Nephron progenitor cell (in vitro differentiated cells): Measurements from ENCODE around the gene MLLT3.
A peak's percentile ranks its signal among the peaks of the same experiment; 100 is the strongest.

Experiments
- DNase-seq: peaks from one replicate; pipeline ENCODE4 v3.0.0; 2021
- H3K27ac Mint-ChIP-seq: 2 replicates; pipeline ENCODE4 v1.8.0; 2021; ENCODE audit warnings: mild to moderate bottlenecking, moderate library complexity, mixed read lengths
- H3K27me3 Mint-ChIP-seq: 2 replicates; pipeline ENCODE4 v1.8.0; 2021; ENCODE audit warnings: mild to moderate bottlenecking, low read depth, mixed read lengths; ENCODE audit not compliant: poor library complexity
- H3K36me3 Mint-ChIP-seq: 2 replicates; pipeline ENCODE4 v1.8.0; 2021; ENCODE audit warnings: low read depth, mixed read lengths
- H3K4me1 Mint-ChIP-seq: 2 replicates; pipeline ENCODE4 v1.8.0; 2021; ENCODE audit warnings: mixed read lengths
- H3K4me3 Mint-ChIP-seq: 2 replicates; pipeline ENCODE4 v1.8.0; 2021; ENCODE audit warnings: mild to moderate bottlenecking, moderate library complexity, mixed read lengths
- H3K9me3 Mint-ChIP-seq: 2 replicates; pipeline ENCODE4 v1.8.0; 2021; ENCODE audit warnings: mild to moderate bottlenecking, moderate library complexity, mixed read lengths
- CTCF ChIP-seq: fragments of 200-600 bp; sonication (generic); IDR thresholded peaks from 2 replicates; pipeline ENCODE4 v1.5.0; 2021; ENCODE audit warnings: antibody characterized with exemption

MLLT3 gene

GRCh38 chr9:20479419-20480155 lies 142.7 kb downstream of the MLLT3 start:
- peaks cover 11% of the 10 kb centered on the region for H3K36me3 Mint-ChIP-seq
- no peak for DNase-seq
- no peak overlapping the region for H3K27ac Mint-ChIP-seq
- H3K4me3 Mint-ChIP-seq, result no peak overlapping the region
- H3K4me1 Mint-ChIP-seq, result peaks cover 70% of the 10 kb centered on the region
- peaks cover 5% of the 10 kb centered on the region for H3K9me3 Mint-ChIP-seq
- TF ChIP-seq CTCF, result no peak
- H3K27me3 Mint-ChIP-seq, result no peaks in the 10 kb centered on the region

DNA sequence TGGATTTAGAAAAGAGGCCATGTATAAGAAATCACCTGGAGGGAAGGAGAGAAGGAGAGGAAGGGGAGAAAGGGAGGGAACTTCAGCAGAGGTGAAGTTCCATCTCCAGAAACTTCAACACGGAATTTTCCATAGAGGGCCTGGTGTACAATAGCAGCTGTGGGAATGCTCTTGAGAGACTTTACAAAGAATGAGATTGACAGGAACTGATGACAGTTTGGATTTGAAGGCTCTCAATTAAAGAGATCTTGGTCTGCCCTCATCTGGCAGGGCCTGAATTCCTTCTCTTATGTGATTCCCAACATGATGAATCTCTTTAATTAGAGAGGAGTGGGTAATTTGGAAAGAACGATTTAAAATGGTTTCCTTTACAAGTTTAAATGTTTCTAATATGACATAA lies 143.5 kb downstream of the MLLT3 start:
- Mint-ChIP-seq H3K27ac (peak overlapping the region; percentile 88), H3K27me3 (no peaks in the 10 kb centered on the region), H3K36me3 (peaks cover 4% of the 10 kb centered on the region), H3K4me1 (peaks cover 78% of the 10 kb centered on the region), H3K9me3 (no peaks in the 10 kb centered on the region), H3K4me3 (no peak overlapping the region)
- no peak for DNase-seq
- no peak for TF ChIP-seq CTCF

DNA sequence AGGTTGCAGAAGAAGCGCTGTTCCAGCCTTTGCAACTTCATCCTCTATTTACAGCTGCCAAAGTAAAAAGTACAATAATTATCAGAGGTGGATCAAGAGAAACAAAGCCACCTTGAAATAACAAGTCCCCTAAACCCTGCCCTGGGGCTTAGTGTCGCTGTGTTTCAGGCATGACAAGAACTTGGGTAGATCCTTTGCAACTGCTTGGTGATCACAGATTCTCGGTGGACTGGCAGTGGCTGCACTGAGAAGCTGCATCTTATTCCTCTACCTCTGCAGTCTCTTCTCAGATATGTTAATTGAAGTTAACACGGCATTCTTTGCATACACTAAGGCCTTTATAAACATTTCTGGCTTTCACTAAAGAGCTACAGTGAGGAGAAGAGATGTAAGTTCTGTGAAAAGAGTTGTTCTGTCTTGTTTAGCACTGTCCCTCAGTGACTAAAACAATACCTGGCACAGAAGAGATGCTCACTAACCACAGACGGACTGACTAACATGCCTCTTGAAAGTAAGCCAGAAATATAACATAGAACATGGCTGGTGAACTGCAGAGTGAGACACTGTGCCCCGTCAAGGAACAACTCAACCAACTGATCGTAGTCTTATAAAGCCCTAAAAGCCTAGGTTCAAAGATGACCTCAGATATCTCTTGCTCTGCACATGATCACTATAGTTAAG lies 144.2 kb downstream of the MLLT3 start:
- Mint-ChIP-seq H3K36me3 (peaks cover 4% of the 10 kb centered on the region), H3K4me1 (peaks cover 86% of the 10 kb centered on the region), H3K27ac (peak overlapping the region; percentile 88), H3K27me3 (no peaks in the 10 kb centered on the region), H3K4me3 (no peak overlapping the region), H3K9me3 (no peaks in the 10 kb centered on the region)
- DNase-seq, result no peak
- TF ChIP-seq CTCF, result no peak

- Mint-ChIP-seq H3K27me3 (no peaks in the 10 kb centered on the region), H3K27ac (peak overlapping the region; percentile 88), H3K36me3 (no peaks in the 10 kb centered on the region), H3K4me1 (peaks cover 91% of the 10 kb centered on the region), H3K4me3 (peak overlapping the region; percentile 54), H3K9me3 (no peaks in the 10 kb centered on the region)
- DNase-seq, result no peak
- TF ChIP-seq CTCF, result no peak
Observed at GRCh38 chr9:20476912-20477521, 145.3 kb downstream of the MLLT3 start.

- H3K4me3 Mint-ChIP-seq, result no peak overlapping the region
Observed at GRCh38 chr9:20474496-20474895, 147.8 kb downstream of the MLLT3 start.

More at GRCh38 chr9:20474496-20474895, 147.8 kb downstream of the MLLT3 start:
- Mint-ChIP-seq H3K36me3 (no peaks in the 10 kb centered on the region), H3K27me3 (no peaks in the 10 kb centered on the region), H3K9me3 (no peaks in the 10 kb centered on the region), H3K27ac (peak overlapping the region; percentile 91), H3K4me1 (peaks cover 94% of the 10 kb centered on the region)
- TF ChIP-seq CTCF, result no peak
- no peak for DNase-seq
